Tongue (tissue), 1 donor: ENCODE results near the gene TAC1. TPM values are rescaled to one million over a fixed set of nuclear protein-coding genes. Genes with fewer than 3 reads are reported as not detected.

Experiments
- total RNA-seq: library from RNA; depleted of rRNA; stranded (reverse); fragments of >200 nt; gene quantifications from one replicate; pipeline ENCODE4 v1.2.3, GENCODE V29; 2014

TAC1 gene
- total RNA-seq, 1 donor from 2014 or later = 0.82 TPM

Other genes starting within 250 kb of the TAC1 start
- gene ASNS, start 140.3 kb downstream of the TAC1 start, total RNA-seq = 10.6 TPM